Small intestine (tissue), 7 donors: ENCODE data around the gene SNRNP200. TPM values are rescaled to one million over a fixed set of nuclear protein-coding genes. Genes with fewer than 3 reads are reported as not detected.

Experiments used
- DNase-seq, 2 donors: peaks; one replicate each; pipeline versions ENCODE4 v3.0.0 to v3.0.0-alpha.2; 2013
- FAIRE-seq: peaks from 2 replicates; lab custom pipeline; 2012; peaks lifted over from hg19 to GRCh38; lab: Jason Lieb, UNC
- H3K27ac ChIP-seq, 3 donors: one replicate each; pipeline ENCODE4 v1.5.1; 2013; ENCODE audit warnings: low read length in 2 of 3, mild to moderate bottlenecking in 2 of 3, control low read depth in 1 of 3, inconsistent platforms in 1 of 3, low read depth in 1 of 3, moderate library complexity in 1 of 3
- H3K27me3 ChIP-seq, 3 donors: one replicate each; pipeline ENCODE4 v1.6.1; 2013; ENCODE audit warnings: low read length in 3 of 3, inconsistent platforms in 1 of 3; ENCODE audit not compliant: control insufficient read depth in 3 of 3, insufficient read depth in 3 of 3
- H3K36me3 ChIP-seq, 3 donors: one replicate each; pipeline ENCODE4 v1.6.1; 2013; ENCODE audit warnings: low read length in 3 of 3, inconsistent platforms in 1 of 3, low read depth in 1 of 3, mild to moderate bottlenecking in 1 of 3, moderate library complexity in 1 of 3; ENCODE audit not compliant: control insufficient read depth in 3 of 3, insufficient read depth in 2 of 3
- H3K4me1 ChIP-seq, 3 donors: one replicate each; pipeline ENCODE4 v1.6.1; 2013; ENCODE audit warnings: low read length in 2 of 3, inconsistent platforms in 1 of 3, low read depth in 1 of 3, mild to moderate bottlenecking in 1 of 3, moderate library complexity in 1 of 3; ENCODE audit not compliant: control insufficient read depth in 3 of 3, insufficient read depth in 2 of 3
- H3K4me3 ChIP-seq, 3 donors: one replicate each; pipeline ENCODE4 v1.5.1; 2013; ENCODE audit warnings: low read length in 3 of 3, control low read depth in 1 of 3, inconsistent platforms in 1 of 3, low read depth in 1 of 3, mild to moderate bottlenecking in 1 of 3, moderate library complexity in 1 of 3
- H3K9me3 ChIP-seq, 2 donors: one replicate each; pipeline ENCODE4 v1.6.1; 2013; ENCODE audit warnings: low read depth in 1 of 2, low read length in 1 of 2; ENCODE audit not compliant: control insufficient read depth in 2 of 2, insufficient read depth in 1 of 2
- WGBS, 3 donors: extraction: QIAGEN DNeasy Blood & Tissue Kit; methylation state at CpG; one replicate each; pipeline ENCODE4 v1.1.7; 2013; 5-methylcytosine and 5-hydroxymethylcytosine counted together
- polyA plus RNA-seq, 4 donors: library from polyadenylated mRNA; stranded (reverse) in 3 of 4; unstranded in 1 of 4; fragments of 200-250 nt in 3 of 4; fragments of 120-200 nt in 1 of 4; gene quantifications; one replicate each; pipeline versions ENCODE4 v1.2.1 to v1.2.3, GENCODE V29; 2013
- donor health status: healthy with polysubstance abuse.
- donor health status: control.
- donor health status: control.
- donor health status: Bipolar disorder and iron deficiency.
- donor health status: healthy.

The SNRNP200 gene
- polyA plus RNA-seq, 4 donors = 55.4 to 156 (median 66.9) TPM

GRCh38 chr2:96344011-96344410 lies 38.7 kb upstream of the SNRNP200 start:
- 71 to 91% (median 82%) methylated on average over 5 of the region's 5 CpGs for WGBS, 3 donors
- peak in 1 of 2 donors; percentile 62 for DNase-seq
- Histone ChIP-seq H3K27me3 (no peaks in the 10 kb centered on the region), H3K36me3 (peaks cover 0 to 14% (median 0%) of the 10 kb centered on the region in 3 donors), H3K27ac (peak overlapping the region in 2 of 3 donors; percentile 62 to 89), H3K4me3 (no peak overlapping the region), H3K4me1 (peaks cover 0 to 11% (median 0%) of the 10 kb centered on the region in 3 donors), H3K9me3 (no peaks in the 10 kb centered on the region)
- FAIRE-seq = no peak

GRCh38 chr2:96342085-96342484 lies 36.7 kb upstream of the SNRNP200 start:
- H3K4me1 ChIP-seq = peaks cover 0 to 11% (median 0%) of the 10 kb centered on the region in 3 donors
- H3K9me3 ChIP-seq = no peaks in the 10 kb centered on the region
- H3K4me3 ChIP-seq = no peak overlapping the region
- DNase-seq (peak; percentile 56 to 61), FAIRE-seq (no peak)
- WGBS, 3 donors = 35 to 56% (median 38%) methylated on average over 6 of the region's 6 CpGs
- H3K36me3 ChIP-seq = peaks cover 0 to 14% (median 0%) of the 10 kb centered on the region in 3 donors
- no peaks in the 10 kb centered on the region for H3K27me3 ChIP-seq
- peak overlapping the region in 2 of 3 donors; percentile 22 to 47 for H3K27ac ChIP-seq

- Histone ChIP-seq H3K4me1 (peaks cover 0 to 11% (median 0%) of the 10 kb centered on the region in 3 donors), H3K9me3 (no peaks in the 10 kb centered on the region), H3K4me3 (no peak overlapping the region), H3K27me3 (no peaks in the 10 kb centered on the region), H3K36me3 (peaks cover 0 to 14% (median 0%) of the 10 kb centered on the region in 3 donors), H3K27ac (peak overlapping the region in 2 of 3 donors; percentile 32 to 47)
- DNase-seq (no peak), FAIRE-seq (no peak)
- 72 to 83% (median 75%) methylated on average over 14 of the region's 14 CpGs for WGBS, 3 donors
Observed at GRCh38 chr2:96341641-96342040, 36.3 kb upstream of the SNRNP200 start.

GRCh38 chr2:96340493-96341414 lies 35.4 kb upstream of the SNRNP200 start:
- WGBS, 3 donors = 87 to 95% (median 93%) methylated on average over 9 of the region's 9 CpGs
- no peak for FAIRE-seq
- H3K4me1 ChIP-seq = peaks cover 0 to 17% (median 0%) of the 10 kb centered on the region in 3 donors
- peaks cover 0 to 14% (median 0%) of the 10 kb centered on the region in 3 donors for H3K36me3 ChIP-seq
- DNase-seq = no peak
- no peaks in the 10 kb centered on the region for H3K27me3 ChIP-seq
- no peak overlapping the region for H3K4me3 ChIP-seq
- no peak overlapping the region for H3K27ac ChIP-seq
- no peaks in the 10 kb centered on the region for H3K9me3 ChIP-seq

- Histone ChIP-seq H3K27me3 (no peaks in the 10 kb centered on the region), H3K27ac (no peak overlapping the region), H3K4me3 (no peak overlapping the region), H3K36me3 (no peaks in the 10 kb centered on the region), H3K9me3 (no peaks in the 10 kb centered on the region), H3K4me1 (peaks cover 0 to 16% (median 0%) of the 10 kb centered on the region in 3 donors)
- WGBS, 3 donors = 80 to 92% (median 89%) methylated on average over 3 of the region's 3 CpGs
- no peak for FAIRE-seq
- DNase-seq = no peak
Observed at GRCh38 chr2:96336873-96337272, 31.5 kb upstream of the SNRNP200 start.

GRCh38 chr2:96336104-96336775 lies 30.9 kb upstream of the SNRNP200 start:
- FAIRE-seq = no peak

GRCh38 chr2:96333708-96334107 lies 28.4 kb upstream of the SNRNP200 start:
- FAIRE-seq (no peak), DNase-seq (no peak)
- Histone ChIP-seq H3K4me3 (no peak overlapping the region), H3K36me3 (no peaks in the 10 kb centered on the region), H3K9me3 (no peaks in the 10 kb centered on the region), H3K27ac (no peak overlapping the region), H3K4me1 (peaks cover 0 to 11% (median 0%) of the 10 kb centered on the region in 3 donors), H3K27me3 (no peaks in the 10 kb centered on the region)
- WGBS, 3 donors = 80 to 84% (median 81%) methylated on average over 3 of the region's 3 CpGs

More at GRCh38 chr2:96336104-96336775, 30.9 kb upstream of the SNRNP200 start:
- Histone ChIP-seq H3K27ac (peak overlapping the region in 1 of 3 donors; percentile 20), H3K9me3 (no peaks in the 10 kb centered on the region), H3K4me3 (peak overlapping the region; percentile 67 to 97 (median 78)), H3K4me1 (peaks cover 0 to 11% (median 0%) of the 10 kb centered on the region in 3 donors), H3K36me3 (no peaks in the 10 kb centered on the region), H3K27me3 (no peaks in the 10 kb centered on the region)
- 12 to 15% (median 12%) methylated on average over 15 of the region's 15 CpGs for WGBS, 3 donors
- DNase-seq = no peak

GRCh38 chr2:96330407-96330806 lies 25.1 kb upstream of the SNRNP200 start:
- no peak for FAIRE-seq
- no peak for DNase-seq
- 60 to 75% (median 63%) methylated on average over 1 of the region's 1 CpG for WGBS, 3 donors
- peaks cover 0 to 12% (median 0%) of the 10 kb centered on the region in 3 donors for H3K27me3 ChIP-seq
- H3K27ac ChIP-seq = no peak overlapping the region
- H3K36me3 ChIP-seq = peaks cover 0 to 3% (median 0%) of the 10 kb centered on the region in 3 donors
- H3K4me1 ChIP-seq = peaks cover 0 to 6% (median 0%) of the 10 kb centered on the region in 3 donors
- no peak overlapping the region for H3K4me3 ChIP-seq
- no peaks in the 10 kb centered on the region for H3K9me3 ChIP-seq
